HEK293T (cell line): Measurements from ENCODE around the gene LAG3.

Experiments used
- ELF4 ChIP-seq: fragments of 450-650 bp; IDR thresholded peaks from 2 replicates; pipeline ENCODE4 v1.6.1; 2017; ENCODE audit warnings: antibody characterized with exemption
- FOXA1 ChIP-seq: fragments of 450-650 bp; IDR thresholded peaks from 2 replicates; pipeline ENCODE4 v1.6.1; 2016; ENCODE audit warnings: mild to moderate bottlenecking
- FOXK2 ChIP-seq: fragments of 450-650 bp; IDR thresholded peaks from 2 replicates; pipeline ENCODE4 v1.6.1; 2016; ENCODE audit warnings: mild to moderate bottlenecking
- FOXM1 ChIP-seq: fragments of 450-650 bp; IDR thresholded peaks from 2 replicates; pipeline ENCODE4 v1.6.1; 2017; ENCODE audit warnings: mild to moderate bottlenecking, borderline replicate concordance
- TARDBP ChIP-seq: fragments of 450-650 bp; IDR thresholded peaks from 2 replicates; pipeline ENCODE4 v1.6.1; 2016
- ZNF384 ChIP-seq: fragments of 450-650 bp; IDR thresholded peaks from 2 replicates; pipeline ENCODE4 v1.6.1; 2016

- no peak for TF ChIP-seq FOXA1
- TF ChIP-seq ELF4 = no peak
- TF ChIP-seq TARDBP = no peak
- TF ChIP-seq FOXK2 = no peak
- no peak for TF ChIP-seq ZNF384
- no peak for TF ChIP-seq FOXM1
Observed at GRCh38 chr12:6757028-6757690, 15.2 kb upstream of the LAG3 start.
